K562 (cell line): Measurements from ENCODE around the gene KLKB1. TPM values are rescaled to one million over a fixed set of nuclear protein-coding genes. Genes with fewer than 3 reads are reported as not detected.

Experiments used
- BDP1 ChIP-seq: IDR thresholded peaks from 3 replicates; pipeline ENCODE4 v1.6.1; 2011; ENCODE audit not compliant: insufficient read length, insufficient read depth
- CBFA2T2 ChIP-seq: fragments of 450-650 bp; conservative IDR thresholded peaks from 2 replicates; pipeline ENCODE4 v1.6.1; 2017; ENCODE audit warnings: mild to moderate bottlenecking
- CBFA2T3 ChIP-seq: fragments of 450-650 bp; IDR thresholded peaks from 2 replicates; pipeline ENCODE4 v1.6.1; 2017
- CBX1 ChIP-seq: sonication (generic); IDR thresholded peaks from 2 replicates; pipeline ENCODE4 v1.6.1; 2016; ENCODE audit warnings: antibody characterized with exemption, low read depth, mild to moderate bottlenecking
- CHCHD3 ChIP-seq: fragments of 250-450 bp; sonication (Bioruptor Pico); IDR thresholded peaks from 2 replicates; pipeline ENCODE4 v2.1.2; 2022; ENCODE audit warnings: mild to moderate bottlenecking
- CREM ChIP-seq: IDR thresholded peaks from 2 replicates; pipeline ENCODE4 v1.6.1; 2014; ENCODE audit warnings: antibody characterized with exemption, low read depth
- ETV1 ChIP-seq: fragments of 450-650 bp; conservative IDR thresholded peaks from 2 replicates; pipeline ENCODE4 v1.6.1; 2016; ENCODE audit warnings: missing genetic modification characterization, control low read depth, low read depth, missing compliant biosample characterization
- KAT2B ChIP-seq: IDR thresholded peaks from one replicate; pipeline ENCODE4 v1.6.1; 2012; ENCODE audit warnings: low read depth, mild to moderate bottlenecking, control low read depth, inconsistent platforms, low read length, moderate library complexity
- KDM5B ChIP-seq: fragments of 200-600 bp; sonication (generic); IDR thresholded peaks from 2 replicates; pipeline ENCODE4 v1.6.1; 2012; ENCODE audit warnings: low read depth, mild to moderate bottlenecking, moderate library complexity, low read length, control low read depth, inconsistent platforms; ENCODE audit not compliant: insufficient replicate concordance
- KLF16 ChIP-seq: IDR thresholded peaks from 2 replicates; pipeline ENCODE4 v1.6.1; 2016; ENCODE audit warnings: antibody characterized with exemption
- MEIS2 ChIP-seq: fragments of 450-650 bp; IDR thresholded peaks from 2 replicates; pipeline ENCODE4 v1.6.1; 2014; ENCODE audit warnings: mild to moderate bottlenecking; ENCODE audit not compliant: partially characterized antibody
- MTA3 ChIP-seq: fragments of 450-650 bp; formaldehyde crosslinking; IDR thresholded peaks from 2 replicates; pipeline ENCODE4 v1.6.1; 2017; ENCODE audit warnings: mild to moderate bottlenecking, borderline replicate concordance
- NCOA1 ChIP-seq: fragments of 450-650 bp; IDR thresholded peaks from 2 replicates; pipeline ENCODE4 v1.6.1; 2016; ENCODE audit warnings: low read depth
- NCOR1 ChIP-seq: fragments of 450-650 bp; IDR thresholded peaks from 2 replicates; pipeline ENCODE4 v1.6.1; 2016; ENCODE audit warnings: mild to moderate bottlenecking, moderate library complexity
- PHTF2 ChIP-seq: fragments of 250-450 bp; sonication (Bioruptor Pico); IDR thresholded peaks from 2 replicates; pipeline ENCODE4 v1.5.0; 2021; ENCODE audit warnings: mild to moderate bottlenecking
- SFPQ ChIP-seq: fragments of 200-400 bp; formaldehyde crosslinking; IDR thresholded peaks from 2 replicates; pipeline ENCODE4 v1.6.1; 2017; ENCODE audit warnings: mild to moderate bottlenecking, low read depth, low read length, moderate library complexity
- SMAD4 ChIP-seq: fragments of 250-450 bp; sonication (Bioruptor Pico); conservative IDR thresholded peaks from 2 replicates; pipeline ENCODE4 v1.8.0; 2021; ENCODE audit warnings: inconsistent platforms, mild to moderate bottlenecking, moderate library complexity
- TAL1 ChIP-seq: fragments of 450-650 bp; IDR thresholded peaks from 2 replicates; pipeline ENCODE4 v1.6.1; 2016; ENCODE audit warnings: mild to moderate bottlenecking
- TFAP4 ChIP-seq: sonication (generic); formaldehyde crosslinking; IDR thresholded peaks from 2 replicates; pipeline ENCODE4 v1.8.0; 2022; ENCODE audit warnings: missing genetic modification reagents, mild to moderate bottlenecking, moderate library complexity, borderline replicate concordance
- ZNF431 ChIP-seq: sonication (generic); formaldehyde crosslinking; IDR thresholded peaks from 2 replicates; pipeline ENCODE4 v1.8.0; 2022; ENCODE audit warnings: mild to moderate bottlenecking, missing genetic modification reagents
- ZNF583 ChIP-seq: fragments of 250-450 bp; sonication (Bioruptor Pico); IDR thresholded peaks from 2 replicates; pipeline ENCODE4 v1.4.0; 2020
- polyA plus RNA-seq, 8 experiments: library from polyadenylated mRNA; depleted of rRNA in 4 of 8; stranded (reverse) in 5 of 8; unstranded in 3 of 8; fragments of >200 nt; fragmentation: Nextera tagmentation in 2 of 8; fragmentation: Illumina TruSeq in 1 of 8; extraction: Ambion mirVana in 2 of 8; extraction: Trizol in 1 of 8; gene quantifications; 2 replicates each; pipeline versions ENCODE4 v1.2.1 to v1.2.3, GENCODE V29; 2011 to 2014; ENCODE audit warnings: inconsistent platforms in 1 of 8, missing spikeins in 1 of 8
- total RNA-seq, 7 experiments: library from RNA; depleted of rRNA in 6 of 7; stranded (reverse); fragments of >200 nt in 6 of 7; fragmentation: Illumina TruSeq in 2 of 7; extraction: Trizol in 2 of 7; gene quantifications; 2 replicates each; pipeline versions ENCODE4 v1.2.1 to v1.2.3, GENCODE V29; 2011 to 2021; ENCODE audit warnings: low replicate concordance in 1 of 7
- TF ChIP-seq, protein P1 (sequence below): sonication (generic); formaldehyde crosslinking; IDR thresholded peaks from 2 replicates; pipeline ENCODE4 v1.8.1; 2023; ENCODE audit warnings: mild to moderate bottlenecking, missing genetic modification reagents
- TF ChIP-seq, protein P2 (sequence below): fragments of 450-650 bp; IDR thresholded peaks from 2 replicates; pipeline ENCODE4 v1.6.1; 2016
- TF ChIP-seq, protein P3 (sequence below): fragments of 450-650 bp; IDR thresholded peaks from one replicate; pipeline ENCODE4 v1.6.1; 2018; ENCODE audit warnings: mild to moderate bottlenecking, moderate library complexity; ENCODE audit not compliant: partially characterized antibody

The KLKB1 gene
- total and polyA plus RNA-seq, 9 of the 15 experiments (the other 6 are each of a cell fraction or from before 2014, with no cell fraction given), result 0.27 TPM; not detected in 8

DNA sequence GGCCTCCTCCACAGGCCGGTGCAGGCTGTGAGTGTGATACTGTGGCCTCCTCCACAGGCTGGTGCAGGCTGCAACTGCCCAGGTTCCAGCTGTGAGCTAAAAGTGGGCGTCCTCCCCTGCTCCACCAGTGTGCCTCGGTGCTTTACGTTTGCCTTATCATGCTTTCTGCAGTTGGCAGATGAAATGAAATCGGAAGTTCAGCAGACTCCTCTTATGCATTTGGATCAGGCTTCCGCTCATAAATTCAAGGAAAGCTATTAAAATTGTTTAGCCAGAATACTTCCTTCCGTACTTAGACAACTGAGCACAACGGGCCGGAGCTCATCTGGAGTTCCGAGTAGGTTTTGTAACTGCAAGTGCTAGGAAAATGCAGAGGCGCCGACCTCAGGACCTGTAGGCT lies 23.9 kb upstream of the KLKB1 start (continued):
- TF ChIP-seq CREM (0 out of 2 replicates have a peak, but pooled peaks have one; percentile 9), SFPQ (no peak), MTA3 (0 out of 2 replicates have a peak, but pooled peaks have one; percentile 47), TFAP4 (CRISPR knock-in tag) (peak; percentile 79; the same call in 1 of the 2 replicates), TAL1 (peak; percentile 39; the same call in 1 of the 2 replicates), ZNF583 (no peak), NCOA1 (0 out of 2 replicates have a peak, but pooled peaks have one; percentile 16), SMAD4 (CRISPR knock-in tag) (peak; percentile 93), MEIS2 (peak; percentile 46), PHTF2 (no peak), CBFA2T3 (peak; percentile 77), KAT2B (no peak), KLF16 (peak; percentile 69), CHCHD3 (CRISPR knock-in tag) (no peak), ETV1 (tag) (peak; percentile 97), KDM5B (no peak), CBFA2T2 (peak; percentile 48), CBX1 (no peak), ZNF431 (no peak), NCOR1 (peak; percentile 63), BDP1 (no peak)
- TF ChIP-seq, protein P1, sequence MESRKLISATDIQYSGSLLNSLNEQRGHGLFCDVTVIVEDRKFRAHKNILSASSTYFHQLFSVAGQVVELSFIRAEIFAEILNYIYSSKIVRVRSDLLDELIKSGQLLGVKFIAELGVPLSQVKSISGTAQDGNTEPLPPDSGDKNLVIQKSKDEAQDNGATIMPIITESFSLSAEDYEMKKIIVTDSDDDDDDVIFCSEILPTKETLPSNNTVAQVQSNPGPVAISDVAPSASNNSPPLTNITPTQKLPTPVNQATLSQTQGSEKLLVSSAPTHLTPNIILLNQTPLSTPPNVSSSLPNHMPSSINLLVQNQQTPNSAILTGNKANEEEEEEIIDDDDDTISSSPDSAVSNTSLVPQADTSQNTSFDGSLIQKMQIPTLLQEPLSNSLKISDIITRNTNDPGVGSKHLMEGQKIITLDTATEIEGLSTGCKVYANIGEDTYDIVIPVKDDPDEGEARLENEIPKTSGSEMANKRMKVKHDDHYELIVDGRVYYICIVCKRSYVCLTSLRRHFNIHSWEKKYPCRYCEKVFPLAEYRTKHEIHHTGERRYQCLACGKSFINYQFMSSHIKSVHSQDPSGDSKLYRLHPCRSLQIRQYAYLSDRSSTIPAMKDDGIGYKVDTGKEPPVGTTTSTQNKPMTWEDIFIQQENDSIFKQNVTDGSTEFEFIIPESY, result no peak
- TF ChIP-seq, protein P2, sequence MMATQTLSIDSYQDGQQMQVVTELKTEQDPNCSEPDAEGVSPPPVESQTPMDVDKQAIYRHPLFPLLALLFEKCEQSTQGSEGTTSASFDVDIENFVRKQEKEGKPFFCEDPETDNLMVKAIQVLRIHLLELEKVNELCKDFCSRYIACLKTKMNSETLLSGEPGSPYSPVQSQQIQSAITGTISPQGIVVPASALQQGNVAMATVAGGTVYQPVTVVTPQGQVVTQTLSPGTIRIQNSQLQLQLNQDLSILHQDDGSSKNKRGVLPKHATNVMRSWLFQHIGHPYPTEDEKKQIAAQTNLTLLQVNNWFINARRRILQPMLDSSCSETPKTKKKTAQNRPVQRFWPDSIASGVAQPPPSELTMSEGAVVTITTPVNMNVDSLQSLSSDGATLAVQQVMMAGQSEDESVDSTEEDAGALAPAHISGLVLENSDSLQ, result no peak
- TF ChIP-seq, protein P3, sequence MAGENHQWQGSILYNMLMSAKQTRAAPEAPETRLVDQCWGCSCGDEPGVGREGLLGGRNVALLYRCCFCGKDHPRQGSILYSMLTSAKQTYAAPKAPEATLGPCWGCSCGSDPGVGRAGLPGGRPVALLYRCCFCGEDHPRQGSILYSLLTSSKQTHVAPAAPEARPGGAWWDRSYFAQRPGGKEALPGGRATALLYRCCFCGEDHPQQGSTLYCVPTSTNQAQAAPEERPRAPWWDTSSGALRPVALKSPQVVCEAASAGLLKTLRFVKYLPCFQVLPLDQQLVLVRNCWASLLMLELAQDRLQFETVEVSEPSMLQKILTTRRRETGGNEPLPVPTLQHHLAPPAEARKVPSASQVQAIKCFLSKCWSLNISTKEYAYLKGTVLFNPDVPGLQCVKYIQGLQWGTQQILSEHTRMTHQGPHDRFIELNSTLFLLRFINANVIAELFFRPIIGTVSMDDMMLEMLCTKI, result no peak
- TF ChIP-seq, all 486 proteins: peak for 19
